Ascending aorta (tissue), 2 donors: Measurements from ENCODE around the gene DTNA. TPM values are rescaled to one million over a fixed set of nuclear protein-coding genes. Genes with fewer than 3 reads are reported as not detected.

ENCODE experiments used
- DNase-seq, 2 donors: peaks; one replicate each; pipeline ENCODE4 v3.0.0-alpha.2; 2019; ENCODE audit warnings: low spot score in 2 of 2
- H3K27ac ChIP-seq, 2 donors: fragments of 200-600 bp; sonication (generic); one replicate each; pipeline ENCODE4 v1.5.1; 2016 to 2017; ENCODE audit warnings: mild to moderate bottlenecking in 1 of 2
- H3K27me3 ChIP-seq: fragments of 200-600 bp; sonication (generic); one replicate; pipeline ENCODE4 v1.5.1; 2017
- H3K36me3 ChIP-seq, 2 donors: fragments of 200-600 bp; sonication (generic); one replicate each; pipeline ENCODE4 v1.5.1; 2016
- H3K4me1 ChIP-seq, 2 donors: fragments of 200-600 bp; sonication (generic); one replicate each; pipeline ENCODE4 v1.5.1; 2016 to 2017; ENCODE audit warnings: mild to moderate bottlenecking in 1 of 2
- H3K4me3 ChIP-seq, 2 donors: fragments of 200-600 bp; sonication (generic); one replicate each; pipeline ENCODE4 v1.5.1; 2016 to 2017; ENCODE audit warnings: mild to moderate bottlenecking in 1 of 2
- H3K9me3 ChIP-seq, 2 donors: fragments of 200-600 bp; sonication (generic); one replicate each; pipeline ENCODE4 v1.5.1; 2016
- CTCF ChIP-seq, 3 experiments: fragments of 200-600 bp in 2 of 3; fragments of 450-650 bp in 1 of 3; sonication (generic) in 2 of 3; IDR thresholded peaks; one replicate each; pipeline ENCODE4 v1.5.1; 2016 to 2019; ENCODE audit warnings: antibody characterized with exemption in 3 of 3, mild to moderate bottlenecking in 1 of 3, moderate library complexity in 1 of 3
- intact Hi-C: fragments of 100-400 bp; cut with DNase I; formaldehyde crosslinking; loops from one replicate; pipeline ENCODE4 v1.15.1; 2023
- total RNA-seq: library from RNA; depleted of rRNA; stranded (reverse); fragments of >200 nt; gene quantifications from one replicate; pipeline ENCODE4 v1.1.0, GENCODE V29; 2016

The DTNA gene
- total RNA-seq, 1 donor from 2014 or later = 7.3 TPM

GRCh38 chr18:34742891-34743341, 32.8 kb downstream of the DTNA start:
- no peak overlapping the region for H3K27ac ChIP-seq
- peaks cover 0 to 4% of the 10 kb centered on the region in 2 donors for H3K4me1 ChIP-seq
- no peak for DNase-seq
- H3K27me3 ChIP-seq = no peaks in the 10 kb centered on the region
- H3K4me3 ChIP-seq = no peak overlapping the region
- H3K36me3 ChIP-seq = no peaks in the 10 kb centered on the region
- H3K9me3 ChIP-seq = no peaks in the 10 kb centered on the region
- intact Hi-C loops = no loop called here
- no peak for TF ChIP-seq CTCF (IDR thresholded peaks at IDR 0.05)

- no peak for TF ChIP-seq CTCF (IDR thresholded peaks at IDR 0.05)
- intact Hi-C loops = no loop called here
- H3K27ac ChIP-seq = no peak overlapping the region
- H3K27me3 ChIP-seq = no peaks in the 10 kb centered on the region
- no peaks in the 10 kb centered on the region for H3K9me3 ChIP-seq
- no peak for DNase-seq
- no peaks in the 10 kb centered on the region for H3K36me3 ChIP-seq
- H3K4me3 ChIP-seq = no peak overlapping the region
- H3K4me1 ChIP-seq = no peaks in the 10 kb centered on the region
Measured at GRCh38 chr18:34744569-34744968, 34.5 kb downstream of the DTNA start.

- no peaks in the 10 kb centered on the region for H3K27me3 ChIP-seq
- intact Hi-C loops = no loop called here
Measured at GRCh38 chr18:34746614-34747013, 36.5 kb downstream of the DTNA start.

GRCh38 chr18:34749721-34750120, 39.6 kb downstream of the DTNA start:
- no peak overlapping the region for H3K27ac ChIP-seq
- no peaks in the 10 kb centered on the region for H3K4me1 ChIP-seq

More at GRCh38 chr18:34746614-34747013, 36.5 kb downstream of the DTNA start:
- Histone ChIP-seq H3K27ac (no peak overlapping the region), H3K36me3 (no peaks in the 10 kb centered on the region), H3K4me1 (no peaks in the 10 kb centered on the region), H3K4me3 (no peak overlapping the region), H3K9me3 (no peaks in the 10 kb centered on the region)
- no peak for TF ChIP-seq CTCF (IDR thresholded peaks at IDR 0.05)
- no peak for DNase-seq

GRCh38 chr18:34752056-34752455, 42.0 kb downstream of the DTNA start:
- H3K36me3 ChIP-seq = peaks cover 0 to 9% of the 10 kb centered on the region in 2 donors
- no peaks in the 10 kb centered on the region for H3K9me3 ChIP-seq
- no peak for DNase-seq
- H3K4me3 ChIP-seq = no peak overlapping the region
- no peaks in the 10 kb centered on the region for H3K27me3 ChIP-seq
- no peaks in the 10 kb centered on the region for H3K4me1 ChIP-seq
- no peak for TF ChIP-seq CTCF (IDR thresholded peaks at IDR 0.05)
- intact Hi-C loops = no loop called here
- H3K27ac ChIP-seq = no peak overlapping the region

More at GRCh38 chr18:34749721-34750120, 39.6 kb downstream of the DTNA start:
- H3K27me3 ChIP-seq = no peaks in the 10 kb centered on the region
- H3K36me3 ChIP-seq = no peaks in the 10 kb centered on the region
- TF ChIP-seq CTCF (IDR thresholded peaks at IDR 0.05) = no peak
- DNase-seq = no peak
- no peak overlapping the region for H3K4me3 ChIP-seq
- intact Hi-C loops = no loop called here
- no peaks in the 10 kb centered on the region for H3K9me3 ChIP-seq

GRCh38 chr18:34754300-34754699, 44.2 kb downstream of the DTNA start:
- intact Hi-C loops = no loop called here
- H3K4me3 ChIP-seq = no peak overlapping the region
- H3K4me1 ChIP-seq = no peaks in the 10 kb centered on the region
- H3K27ac ChIP-seq = no peak overlapping the region
- H3K36me3 ChIP-seq = peaks cover 0 to 12% of the 10 kb centered on the region in 2 donors
- DNase-seq = no peak
- H3K27me3 ChIP-seq = no peaks in the 10 kb centered on the region
- H3K9me3 ChIP-seq = no peaks in the 10 kb centered on the region
- no peak for TF ChIP-seq CTCF (IDR thresholded peaks at IDR 0.05)
